H1 (cell line): ENCODE measurements around the gene CHD1. TPM values are rescaled to one million over a fixed set of nuclear protein-coding genes. Genes with fewer than 3 reads are reported as not detected.

Experiments used
- FOSL1 ChIP-seq: IDR thresholded peaks from 2 replicates; pipeline ENCODE4 v1.6.1; 2011; ENCODE audit warnings: mild to moderate bottlenecking, low read depth, low read length, moderate library complexity; ENCODE audit not compliant: insufficient read depth
- RBBP5 ChIP-seq: IDR thresholded peaks from 2 replicates; pipeline ENCODE4 v1.7.1; 2012; ENCODE audit warnings: low read depth, mild to moderate bottlenecking, inconsistent platforms, low read length, moderate library complexity, borderline replicate concordance
- RFX5 ChIP-seq: IDR thresholded peaks from 2 replicates; pipeline ENCODE4 v1.6.1; 2011; ENCODE audit warnings: low read depth, low read length, improper control_type of control experiment, borderline replicate concordance
- SAP30 ChIP-seq: fragments of 300-600 bp; sonication (generic); IDR thresholded peaks from 2 replicates; pipeline ENCODE4 v1.7.1; 2012; ENCODE audit warnings: low read length, moderate library complexity, mild to moderate bottlenecking, inconsistent platforms; ENCODE audit not compliant: insufficient read depth, insufficient replicate concordance
- SP1 ChIP-seq: IDR thresholded peaks from 2 replicates; pipeline ENCODE4 v1.6.1; 2011; ENCODE audit warnings: low read depth, low read length
- polyA plus RNA-seq, 7 experiments: library from polyadenylated mRNA; depleted of rRNA in 3 of 7; stranded (reverse) in 5 of 7; unstranded in 2 of 7; fragments of >200 nt in 5 of 7; fragments of 200-250 nt in 2 of 7; gene quantifications; 1 replicate in 5 of 7; 2 replicates in 1 of 7; 4 replicates in 1 of 7; pipeline versions ENCODE4 v1.2.1 to v1.2.3, GENCODE V29; 2011 to 2013; ENCODE audit warnings: missing spikeins in 2 of 7, mixed read lengths in 2 of 7
- total RNA-seq: library from RNA; stranded (reverse); fragmentation: NEBNext Ultra II Directional; extraction: Animal tissue kit (Norgen Biotek cat#: 25700); gene quantifications from 2 replicates; pipeline ENCODE4 v1.2.1, GENCODE V29; 2021
- TF ChIP-seq, protein P1 (sequence below): fragments of 300-600 bp; sonication (generic); IDR thresholded peaks from 2 replicates; pipeline ENCODE4 v1.7.1; 2012; ENCODE audit warnings: low read length, moderate library complexity, mild to moderate bottlenecking, inconsistent platforms; ENCODE audit not compliant: insufficient replicate concordance
- TF ChIP-seq, protein P2 (sequence below): IDR thresholded peaks from 2 replicates; pipeline ENCODE4 v1.6.1; 2011; ENCODE audit warnings: low read depth, mild to moderate bottlenecking, low read length; ENCODE audit not compliant: insufficient read depth
- TF ChIP-seq, protein P3 (sequence below): IDR thresholded peaks from 2 replicates; pipeline ENCODE4 v1.6.1; 2012; ENCODE audit warnings: low read length, inconsistent platforms

The CHD1 gene
- total and polyA plus RNA-seq, 2 of the 8 experiments (the other 6 are each of a cell fraction or from before 2014, with no cell fraction given): 15.6 to 53.0 TPM

DNA sequence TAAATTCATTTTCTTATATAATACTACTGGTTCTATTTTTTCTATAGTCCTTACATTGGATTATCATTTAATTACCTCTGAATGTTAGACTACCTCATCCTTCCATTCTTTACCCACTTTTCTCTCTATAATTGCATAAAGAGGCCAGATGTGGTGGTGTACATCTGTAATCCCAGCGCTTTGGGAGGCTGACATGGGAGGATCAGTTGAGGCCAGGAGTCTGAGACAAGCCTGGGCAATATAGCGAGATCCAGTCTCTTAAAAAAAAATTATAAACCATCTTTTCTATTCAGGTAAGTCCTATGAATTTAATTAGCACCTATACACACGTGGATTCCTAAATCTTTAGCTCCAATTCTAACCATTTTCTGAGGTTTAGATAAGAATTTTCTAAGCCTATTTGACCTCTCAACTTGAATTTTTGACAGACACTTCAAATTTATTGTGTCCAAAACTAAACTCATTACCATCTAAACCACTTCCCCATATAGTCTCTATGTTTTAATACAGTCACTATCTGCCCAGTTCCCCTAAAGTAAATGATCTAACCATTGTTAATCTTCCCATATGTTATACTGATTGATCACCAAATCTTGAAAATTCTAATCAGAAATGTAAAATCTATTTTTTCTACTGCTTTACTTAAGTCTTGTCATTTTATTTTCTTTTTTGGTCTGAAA lies 33.0 kb upstream of the CHD1 start (continued):
- TF ChIP-seq, protein P1, sequence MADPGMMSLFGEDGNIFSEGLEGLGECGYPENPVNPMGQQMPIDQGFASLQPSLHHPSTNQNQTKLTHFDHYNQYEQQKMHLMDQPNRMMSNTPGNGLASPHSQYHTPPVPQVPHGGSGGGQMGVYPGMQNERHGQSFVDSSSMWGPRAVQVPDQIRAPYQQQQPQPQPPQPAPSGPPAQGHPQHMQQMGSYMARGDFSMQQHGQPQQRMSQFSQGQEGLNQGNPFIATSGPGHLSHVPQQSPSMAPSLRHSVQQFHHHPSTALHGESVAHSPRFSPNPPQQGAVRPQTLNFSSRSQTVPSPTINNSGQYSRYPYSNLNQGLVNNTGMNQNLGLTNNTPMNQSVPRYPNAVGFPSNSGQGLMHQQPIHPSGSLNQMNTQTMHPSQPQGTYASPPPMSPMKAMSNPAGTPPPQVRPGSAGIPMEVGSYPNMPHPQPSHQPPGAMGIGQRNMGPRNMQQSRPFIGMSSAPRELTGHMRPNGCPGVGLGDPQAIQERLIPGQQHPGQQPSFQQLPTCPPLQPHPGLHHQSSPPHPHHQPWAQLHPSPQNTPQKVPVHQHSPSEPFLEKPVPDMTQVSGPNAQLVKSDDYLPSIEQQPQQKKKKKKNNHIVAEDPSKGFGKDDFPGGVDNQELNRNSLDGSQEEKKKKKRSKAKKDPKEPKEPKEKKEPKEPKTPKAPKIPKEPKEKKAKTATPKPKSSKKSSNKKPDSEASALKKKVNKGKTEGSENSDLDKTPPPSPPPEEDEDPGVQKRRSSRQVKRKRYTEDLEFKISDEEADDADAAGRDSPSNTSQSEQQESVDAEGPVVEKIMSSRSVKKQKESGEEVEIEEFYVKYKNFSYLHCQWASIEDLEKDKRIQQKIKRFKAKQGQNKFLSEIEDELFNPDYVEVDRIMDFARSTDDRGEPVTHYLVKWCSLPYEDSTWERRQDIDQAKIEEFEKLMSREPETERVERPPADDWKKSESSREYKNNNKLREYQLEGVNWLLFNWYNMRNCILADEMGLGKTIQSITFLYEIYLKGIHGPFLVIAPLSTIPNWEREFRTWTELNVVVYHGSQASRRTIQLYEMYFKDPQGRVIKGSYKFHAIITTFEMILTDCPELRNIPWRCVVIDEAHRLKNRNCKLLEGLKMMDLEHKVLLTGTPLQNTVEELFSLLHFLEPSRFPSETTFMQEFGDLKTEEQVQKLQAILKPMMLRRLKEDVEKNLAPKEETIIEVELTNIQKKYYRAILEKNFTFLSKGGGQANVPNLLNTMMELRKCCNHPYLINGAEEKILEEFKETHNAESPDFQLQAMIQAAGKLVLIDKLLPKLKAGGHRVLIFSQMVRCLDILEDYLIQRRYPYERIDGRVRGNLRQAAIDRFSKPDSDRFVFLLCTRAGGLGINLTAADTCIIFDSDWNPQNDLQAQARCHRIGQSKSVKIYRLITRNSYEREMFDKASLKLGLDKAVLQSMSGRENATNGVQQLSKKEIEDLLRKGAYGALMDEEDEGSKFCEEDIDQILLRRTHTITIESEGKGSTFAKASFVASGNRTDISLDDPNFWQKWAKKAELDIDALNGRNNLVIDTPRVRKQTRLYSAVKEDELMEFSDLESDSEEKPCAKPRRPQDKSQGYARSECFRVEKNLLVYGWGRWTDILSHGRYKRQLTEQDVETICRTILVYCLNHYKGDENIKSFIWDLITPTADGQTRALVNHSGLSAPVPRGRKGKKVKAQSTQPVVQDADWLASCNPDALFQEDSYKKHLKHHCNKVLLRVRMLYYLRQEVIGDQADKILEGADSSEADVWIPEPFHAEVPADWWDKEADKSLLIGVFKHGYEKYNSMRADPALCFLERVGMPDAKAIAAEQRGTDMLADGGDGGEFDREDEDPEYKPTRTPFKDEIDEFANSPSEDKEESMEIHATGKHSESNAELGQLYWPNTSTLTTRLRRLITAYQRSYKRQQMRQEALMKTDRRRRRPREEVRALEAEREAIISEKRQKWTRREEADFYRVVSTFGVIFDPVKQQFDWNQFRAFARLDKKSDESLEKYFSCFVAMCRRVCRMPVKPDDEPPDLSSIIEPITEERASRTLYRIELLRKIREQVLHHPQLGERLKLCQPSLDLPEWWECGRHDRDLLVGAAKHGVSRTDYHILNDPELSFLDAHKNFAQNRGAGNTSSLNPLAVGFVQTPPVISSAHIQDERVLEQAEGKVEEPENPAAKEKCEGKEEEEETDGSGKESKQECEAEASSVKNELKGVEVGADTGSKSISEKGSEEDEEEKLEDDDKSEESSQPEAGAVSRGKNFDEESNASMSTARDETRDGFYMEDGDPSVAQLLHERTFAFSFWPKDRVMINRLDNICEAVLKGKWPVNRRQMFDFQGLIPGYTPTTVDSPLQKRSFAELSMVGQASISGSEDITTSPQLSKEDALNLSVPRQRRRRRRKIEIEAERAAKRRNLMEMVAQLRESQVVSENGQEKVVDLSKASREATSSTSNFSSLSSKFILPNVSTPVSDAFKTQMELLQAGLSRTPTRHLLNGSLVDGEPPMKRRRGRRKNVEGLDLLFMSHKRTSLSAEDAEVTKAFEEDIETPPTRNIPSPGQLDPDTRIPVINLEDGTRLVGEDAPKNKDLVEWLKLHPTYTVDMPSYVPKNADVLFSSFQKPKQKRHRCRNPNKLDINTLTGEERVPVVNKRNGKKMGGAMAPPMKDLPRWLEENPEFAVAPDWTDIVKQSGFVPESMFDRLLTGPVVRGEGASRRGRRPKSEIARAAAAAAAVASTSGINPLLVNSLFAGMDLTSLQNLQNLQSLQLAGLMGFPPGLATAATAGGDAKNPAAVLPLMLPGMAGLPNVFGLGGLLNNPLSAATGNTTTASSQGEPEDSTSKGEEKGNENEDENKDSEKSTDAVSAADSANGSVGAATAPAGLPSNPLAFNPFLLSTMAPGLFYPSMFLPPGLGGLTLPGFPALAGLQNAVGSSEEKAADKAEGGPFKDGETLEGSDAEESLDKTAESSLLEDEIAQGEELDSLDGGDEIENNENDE: no peak
- TF ChIP-seq RBBP5 (no peak), FOSL1 (no peak), SAP30 (no peak), SP1 (no peak), RFX5 (no peak)
- TF ChIP-seq, protein P2, sequence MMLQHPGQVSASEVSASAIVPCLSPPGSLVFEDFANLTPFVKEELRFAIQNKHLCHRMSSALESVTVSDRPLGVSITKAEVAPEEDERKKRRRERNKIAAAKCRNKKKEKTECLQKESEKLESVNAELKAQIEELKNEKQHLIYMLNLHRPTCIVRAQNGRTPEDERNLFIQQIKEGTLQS: no peak
- TF ChIP-seq, protein P3, sequence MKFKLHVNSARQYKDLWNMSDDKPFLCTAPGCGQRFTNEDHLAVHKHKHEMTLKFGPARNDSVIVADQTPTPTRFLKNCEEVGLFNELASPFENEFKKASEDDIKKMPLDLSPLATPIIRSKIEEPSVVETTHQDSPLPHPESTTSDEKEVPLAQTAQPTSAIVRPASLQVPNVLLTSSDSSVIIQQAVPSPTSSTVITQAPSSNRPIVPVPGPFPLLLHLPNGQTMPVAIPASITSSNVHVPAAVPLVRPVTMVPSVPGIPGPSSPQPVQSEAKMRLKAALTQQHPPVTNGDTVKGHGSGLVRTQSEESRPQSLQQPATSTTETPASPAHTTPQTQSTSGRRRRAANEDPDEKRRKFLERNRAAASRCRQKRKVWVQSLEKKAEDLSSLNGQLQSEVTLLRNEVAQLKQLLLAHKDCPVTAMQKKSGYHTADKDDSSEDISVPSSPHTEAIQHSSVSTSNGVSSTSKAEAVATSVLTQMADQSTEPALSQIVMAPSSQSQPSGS: no peak
